HUDEP-2 (cell line): ENCODE results near the gene AMBRA1.

Experiments
- DNase-seq, 76 experiments: peaks; one replicate each; lab custom pipeline; 2025; ENCODE audit not compliant: unreplicated experiment in 76 of 76; lab: John Stamatoyannopoulos, UW

Gene AMBRA1

GRCh38 chr11:46447544-46447943, 146.3 kb downstream of the AMBRA1 start:
- no peak for DNase-seq

- DNase-seq: no peak
These were observed 147.7 kb downstream of the AMBRA1 start for GRCh38 chr11:46445920-46446771.

GRCh38 chr11:46445192-46445919, 148.5 kb downstream of the AMBRA1 start:
- peak in 1 of 76 experiments; percentile 7 for DNase-seq

- no peak for DNase-seq
These were observed 149.5 kb downstream of the AMBRA1 start for GRCh38 chr11:46444305-46444704.

GRCh38 chr11:46438211-46438610, 155.6 kb downstream of the AMBRA1 start:
- no peak for DNase-seq

GRCh38 chr11:46437122-46437689, 156.6 kb downstream of the AMBRA1 start:
- DNase-seq: no peak

GRCh38 chr11:46436113-46436512, 157.7 kb downstream of the AMBRA1 start:
- no peak for DNase-seq

- no peak for DNase-seq
These were observed 158.1 kb downstream of the AMBRA1 start for GRCh38 chr11:46435679-46436078.

GRCh38 chr11:46431211-46431610, 162.6 kb downstream of the AMBRA1 start:
- no peak for DNase-seq

GRCh38 chr11:46429717-46430116, 164.1 kb downstream of the AMBRA1 start:
- DNase-seq: no peak

- DNase-seq: no peak
These were observed 166.5 kb downstream of the AMBRA1 start for GRCh38 chr11:46427364-46427763.

GRCh38 chr11:46426233-46426991, 167.4 kb downstream of the AMBRA1 start:
- no peak for DNase-seq

GRCh38 chr11:46422588-46422987, 171.2 kb downstream of the AMBRA1 start:
- no peak for DNase-seq

- DNase-seq: no peak
These were observed 172.5 kb downstream of the AMBRA1 start for GRCh38 chr11:46421257-46421880.

- DNase-seq: no peak
These were observed 173.3 kb downstream of the AMBRA1 start for GRCh38 chr11:46420513-46420912.

- DNase-seq: no peak
These were observed 175.1 kb downstream of the AMBRA1 start for GRCh38 chr11:46418751-46419150.

- no peak for DNase-seq
These were observed 176.1 kb downstream of the AMBRA1 start for GRCh38 chr11:46417711-46418110.

- no peak for DNase-seq
These were observed 178.9 kb downstream of the AMBRA1 start for GRCh38 chr11:46414879-46415278.

- peak in 22 of 76 experiments; percentile 6 to 42 (median 22) for DNase-seq
These were observed 179.4 kb downstream of the AMBRA1 start for GRCh38 chr11:46414466-46414796.

- DNase-seq: no peak
These were observed 179.9 kb downstream of the AMBRA1 start for GRCh38 chr11:46413760-46414465.
